Loucy (cell line): ENCODE data around the gene MARCO.

Source experiments
- H2AFZ ChIP-seq: fragments of 200-600 bp; sonication (generic); 2 replicates; pipeline ENCODE4 v1.6.0; 2016; ENCODE audit warnings: antibody characterized with exemption, mild to moderate bottlenecking, low read length, moderate library complexity
- H3F3A ChIP-seq: fragments of 200-600 bp; 2 replicates; pipeline ENCODE4 v1.6.0; 2016; ENCODE audit warnings: antibody characterized with exemption, low read depth, mild to moderate bottlenecking
- H3K27me3 ChIP-seq: fragments of 200-600 bp; sonication (generic); 2 replicates; pipeline ENCODE4 v1.6.1; 2014; ENCODE audit warnings: low read length, mild to moderate bottlenecking; ENCODE audit not compliant: insufficient read depth, poor library complexity, severe bottlenecking
- H3K36me3 ChIP-seq: fragments of 200-600 bp; sonication (generic); 2 replicates; pipeline ENCODE4 v1.6.1; 2016; ENCODE audit warnings: low read length; ENCODE audit not compliant: insufficient read depth
- H3K4me1 ChIP-seq: fragments of 200-600 bp; sonication (generic); 2 replicates; pipeline ENCODE4 v1.5.1; 2014; ENCODE audit warnings: low read length, mild to moderate bottlenecking; ENCODE audit not compliant: insufficient read depth, poor library complexity, severe bottlenecking
- H3K4me2 ChIP-seq: fragments of 200-600 bp; sonication (generic); 2 replicates; pipeline ENCODE4 v1.6.0; 2014; ENCODE audit warnings: antibody characterized with exemption, low read length, low read depth, mild to moderate bottlenecking; ENCODE audit not compliant: poor library complexity, severe bottlenecking
- H3K4me3 ChIP-seq: fragments of 200-600 bp; sonication (generic); 2 replicates; pipeline ENCODE4 v1.5.1; 2014; ENCODE audit warnings: low read length, mild to moderate bottlenecking, mixed read lengths; ENCODE audit not compliant: poor library complexity, severe bottlenecking
- H3K79me2 ChIP-seq: fragments of 200-600 bp; sonication (generic); 2 replicates; pipeline ENCODE4 v1.6.1; 2014; ENCODE audit warnings: low read length; ENCODE audit not compliant: insufficient read depth
- H3K9ac ChIP-seq: fragments of 200-600 bp; sonication (generic); 2 replicates; pipeline ENCODE4 v1.6.0; 2014; ENCODE audit warnings: mild to moderate bottlenecking, low read depth, low read length, moderate library complexity; ENCODE audit not compliant: poor library complexity, severe bottlenecking
- H3K9me2 ChIP-seq: fragments of 200-600 bp; sonication (generic); replicated peaks from 2 replicates; pipeline ENCODE4 v1.6.1; 2016; ENCODE audit warnings: low read depth, low read length, mixed read lengths
- H3K9me3 ChIP-seq: fragments of 200-600 bp; sonication (generic); 2 replicates; pipeline ENCODE4 v1.6.1; 2014; ENCODE audit warnings: mild to moderate bottlenecking, antibody characterized with exemption, low read length, low read depth; ENCODE audit not compliant: insufficient read depth
- H4K20me1 ChIP-seq: fragments of 200-600 bp; sonication (generic); 2 replicates; pipeline ENCODE4 v1.6.0; 2014; ENCODE audit warnings: antibody characterized with exemption, low read length, mild to moderate bottlenecking; ENCODE audit not compliant: insufficient read depth, poor library complexity, severe bottlenecking
- CTCF ChIP-seq: fragments of 200-600 bp; sonication (generic); conservative IDR thresholded peaks from 2 replicates; pipeline ENCODE4 v1.5.1; 2014; ENCODE audit warnings: mild to moderate bottlenecking, antibody characterized with exemption, low read length
- EZH2phosphoT487 ChIP-seq: fragments of 200-600 bp; IDR thresholded peaks from 2 replicates; pipeline ENCODE4 v1.6.1; 2018; ENCODE audit warnings: antibody characterized with exemption, mild to moderate bottlenecking, moderate library complexity, borderline replicate concordance

MARCO gene

GRCh38 chr2:118974103-118974993 is 32.4 kb downstream of the MARCO start:
- Histone ChIP-seq H3K79me2 (no peaks in the 10 kb centered on the region), H2AFZ (no peak overlapping the region), H3K4me2 (no peak overlapping the region), H3K27me3 (no peaks in the 10 kb centered on the region), H3K4me1 (no peaks in the 10 kb centered on the region), H3K9me3 (no peaks in the 10 kb centered on the region), H4K20me1 (no peaks in the 10 kb centered on the region), H3K36me3 (no peaks in the 10 kb centered on the region), H3K4me3 (no peak overlapping the region), H3F3A (no peaks in the 10 kb centered on the region), H3K9ac (no peak overlapping the region), H3K9me2 (no peaks in the 10 kb centered on the region)
- TF ChIP-seq CTCF (no peak), EZH2phosphoT487 (no peak)

GRCh38 chr2:118975133-118975532 is 33.1 kb downstream of the MARCO start:
- no peak overlapping the region for H2AFZ ChIP-seq
- TF ChIP-seq CTCF (no peak), EZH2phosphoT487 (no peak)
- no peaks in the 10 kb centered on the region for H3F3A ChIP-seq
- H3K9me3 ChIP-seq, result no peaks in the 10 kb centered on the region
- H3K4me2 ChIP-seq, result no peak overlapping the region
- no peak overlapping the region for H3K9ac ChIP-seq
- no peaks in the 10 kb centered on the region for H3K27me3 ChIP-seq
- no peaks in the 10 kb centered on the region for H4K20me1 ChIP-seq
- H3K4me1 ChIP-seq, result no peaks in the 10 kb centered on the region
- H3K36me3 ChIP-seq, result no peaks in the 10 kb centered on the region
- no peaks in the 10 kb centered on the region for H3K79me2 ChIP-seq
- H3K9me2 ChIP-seq, result no peaks in the 10 kb centered on the region
- no peak overlapping the region for H3K4me3 ChIP-seq

- TF ChIP-seq CTCF (no peak), EZH2phosphoT487 (no peak)
- no peak overlapping the region for H3K4me2 ChIP-seq
- H3K27me3 ChIP-seq, result no peaks in the 10 kb centered on the region
- no peaks in the 10 kb centered on the region for H4K20me1 ChIP-seq
- H3K9me3 ChIP-seq, result no peaks in the 10 kb centered on the region
- no peak overlapping the region for H3K9ac ChIP-seq
- H3F3A ChIP-seq, result no peaks in the 10 kb centered on the region
- no peaks in the 10 kb centered on the region for H3K4me1 ChIP-seq
- no peaks in the 10 kb centered on the region for H3K79me2 ChIP-seq
- H3K9me2 ChIP-seq, result no peaks in the 10 kb centered on the region
- H3K4me3 ChIP-seq, result no peak overlapping the region
- no peaks in the 10 kb centered on the region for H3K36me3 ChIP-seq
- no peak overlapping the region for H2AFZ ChIP-seq
Measured at GRCh38 chr2:118978064-118978463, 36.1 kb downstream of the MARCO start.
